SU-DHL-6 (cell line): ENCODE measurements around the gene PALLD.

Experiments
- EZH2phosphoT487 ChIP-seq: fragments of 200-600 bp; sonication (generic), shearing (Covaris generic); conservative IDR thresholded peaks from 2 replicates; pipeline ENCODE4 v1.6.1; 2018; ENCODE audit warnings: mild to moderate bottlenecking, antibody characterized with exemption, low read length, moderate library complexity, mixed read lengths
- TF ChIP-seq, protein P1 (sequence below): fragments of 200-600 bp; sonication (generic); IDR thresholded peaks from one replicate; pipeline ENCODE4 v1.5.1; 2017; ENCODE audit warnings: antibody characterized with exemption, mild to moderate bottlenecking, low read length, moderate library complexity; ENCODE audit not compliant: insufficient read depth, poor library complexity, severe bottlenecking

DNA sequence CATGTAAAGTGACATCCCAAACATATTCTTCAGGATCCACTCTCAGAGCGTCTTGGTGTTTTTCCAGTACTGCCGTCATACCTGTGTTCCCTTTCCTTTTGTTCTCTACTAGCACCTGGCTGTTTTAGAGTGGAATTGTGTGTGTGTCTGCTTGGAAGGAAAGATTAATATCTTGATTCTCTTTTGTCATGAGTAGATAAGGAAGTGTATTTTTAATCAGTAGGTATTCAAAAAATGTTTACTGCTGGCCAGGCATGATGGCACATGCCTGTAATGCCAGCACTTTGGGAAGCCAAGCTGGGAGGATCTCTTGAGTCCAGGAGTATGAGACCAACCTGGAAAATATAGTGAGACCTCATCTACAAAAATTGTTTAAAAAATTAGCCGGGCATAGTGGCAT is 314.4 kb downstream of the PALLD start:
- no peak for TF ChIP-seq EZH2phosphoT487
- TF ChIP-seq, protein P1, sequence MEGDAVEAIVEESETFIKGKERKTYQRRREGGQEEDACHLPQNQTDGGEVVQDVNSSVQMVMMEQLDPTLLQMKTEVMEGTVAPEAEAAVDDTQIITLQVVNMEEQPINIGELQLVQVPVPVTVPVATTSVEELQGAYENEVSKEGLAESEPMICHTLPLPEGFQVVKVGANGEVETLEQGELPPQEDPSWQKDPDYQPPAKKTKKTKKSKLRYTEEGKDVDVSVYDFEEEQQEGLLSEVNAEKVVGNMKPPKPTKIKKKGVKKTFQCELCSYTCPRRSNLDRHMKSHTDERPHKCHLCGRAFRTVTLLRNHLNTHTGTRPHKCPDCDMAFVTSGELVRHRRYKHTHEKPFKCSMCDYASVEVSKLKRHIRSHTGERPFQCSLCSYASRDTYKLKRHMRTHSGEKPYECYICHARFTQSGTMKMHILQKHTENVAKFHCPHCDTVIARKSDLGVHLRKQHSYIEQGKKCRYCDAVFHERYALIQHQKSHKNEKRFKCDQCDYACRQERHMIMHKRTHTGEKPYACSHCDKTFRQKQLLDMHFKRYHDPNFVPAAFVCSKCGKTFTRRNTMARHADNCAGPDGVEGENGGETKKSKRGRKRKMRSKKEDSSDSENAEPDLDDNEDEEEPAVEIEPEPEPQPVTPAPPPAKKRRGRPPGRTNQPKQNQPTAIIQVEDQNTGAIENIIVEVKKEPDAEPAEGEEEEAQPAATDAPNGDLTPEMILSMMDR = no peak
